GM21737 (cell line): Measurements from ENCODE around the gene VPS11.
A peak's percentile ranks its signal among the peaks of the same experiment; 100 is the strongest.
"Not testable (repeated sequence)": the region's sequence is repeated elsewhere in the genome, so short reads cannot be mapped to it uniquely, and the experiment has no call there.

Experiments
- ATAC-seq: cut with Tn5 transposase; IDR thresholded peaks from one replicate; pipeline ENCODE4 v1.9.1; 2021; ENCODE audit warnings: mild to moderate bottlenecking, moderate library complexity; ENCODE audit not compliant: unreplicated experiment

The VPS11 gene

DNA sequence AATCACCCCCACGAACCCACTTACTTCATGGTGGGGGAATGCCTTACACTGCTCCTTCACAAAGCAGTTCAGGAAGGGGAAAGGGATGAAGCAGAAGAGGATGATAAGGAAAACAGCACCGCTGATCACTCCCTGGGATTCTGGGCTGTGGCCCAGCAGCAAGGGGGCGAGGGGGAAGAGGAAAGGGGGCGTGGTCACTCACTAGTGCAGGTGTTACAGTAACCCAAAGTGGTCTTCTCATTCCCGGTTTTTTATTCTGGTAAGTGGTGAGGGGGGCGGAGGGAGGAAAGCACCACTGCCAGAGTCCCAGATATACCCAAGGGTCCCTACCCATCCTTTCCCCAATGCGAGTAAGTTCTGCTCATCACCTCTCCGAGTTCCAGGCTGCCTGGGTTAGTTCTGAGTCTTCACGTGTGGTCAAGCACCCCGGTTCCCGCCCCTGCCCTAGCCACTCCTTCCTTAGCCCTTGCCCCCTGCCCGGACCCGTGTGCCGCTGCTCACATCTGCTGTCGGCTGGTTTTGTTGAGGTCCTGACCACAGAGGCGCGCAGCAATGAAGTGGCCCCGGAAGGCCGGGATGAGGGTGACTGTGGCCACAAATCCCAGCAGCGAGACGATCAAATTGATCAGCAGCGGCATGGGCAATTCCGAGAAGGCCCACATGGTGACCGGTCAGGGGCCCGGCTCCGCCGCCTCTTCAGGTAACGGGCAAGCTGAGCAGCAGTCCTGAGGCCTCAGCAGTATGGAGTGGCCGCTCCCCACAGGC lies 33.6 kb downstream of the VPS11 start:
- peak; percentile 15 for ATAC-seq

DNA sequence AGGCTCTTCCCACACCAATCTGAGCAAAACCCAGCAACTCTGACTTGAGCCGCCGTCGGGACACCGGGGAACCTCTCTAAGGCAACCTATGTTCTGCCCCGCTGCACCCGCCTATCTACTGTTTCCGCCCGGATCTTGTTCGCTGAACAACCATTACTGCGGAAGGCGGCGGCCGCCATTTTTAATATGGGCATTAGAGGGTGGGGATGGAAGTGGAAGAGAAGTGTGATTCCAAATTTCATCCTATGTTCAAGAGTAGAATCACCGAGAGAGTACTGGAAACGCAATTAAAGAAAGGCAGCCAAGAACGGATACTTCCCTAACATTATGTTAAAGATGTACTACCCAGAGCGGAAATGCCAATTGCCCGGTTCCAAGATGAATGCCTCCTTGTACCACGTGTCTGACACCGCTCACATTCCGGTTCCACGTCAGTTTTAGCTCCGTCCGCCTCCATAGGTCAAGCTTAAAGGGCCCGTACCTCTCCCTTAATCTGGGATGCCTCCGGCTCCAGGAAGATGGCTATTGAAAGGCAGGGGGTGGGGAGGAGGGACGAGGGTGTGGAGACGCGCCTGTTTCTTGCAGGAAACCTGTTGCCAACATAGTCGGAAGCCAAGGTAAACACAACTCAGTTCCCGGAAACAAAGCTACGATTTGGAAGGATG lies 34.3 kb downstream of the VPS11 start, which contains the start of gene DPAGT1:
Gene DPAGT1, minus strand, starts transcription at position 95 of the 665 bp plus-strand sequence. CDS start 198 bp downstream, outside the sequence.
- ATAC-seq: peak; percentile 66

DNA sequence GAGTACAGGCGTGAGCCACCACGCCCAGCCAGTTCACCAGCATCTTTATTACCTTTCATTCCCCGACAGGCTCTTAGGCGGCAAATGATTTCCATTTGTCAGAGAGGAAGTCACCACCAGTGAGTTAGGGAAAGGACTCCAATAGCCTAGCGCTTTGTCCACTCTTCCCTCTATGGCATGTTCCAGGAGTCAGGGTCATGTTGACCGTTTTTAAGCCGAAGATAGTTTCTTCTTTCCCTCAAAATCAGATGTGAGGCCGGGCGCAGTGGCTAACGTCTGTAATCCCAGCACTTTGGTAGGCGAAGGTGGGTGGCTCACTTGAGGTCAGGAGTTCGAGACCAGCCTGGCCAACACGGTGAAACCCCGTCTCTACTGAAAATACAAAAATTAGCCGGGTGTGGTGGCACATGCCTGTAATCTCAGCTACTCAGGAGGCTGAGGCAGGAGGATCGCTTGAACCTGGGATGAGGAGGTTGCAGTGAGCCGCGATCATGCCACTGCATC lies 35.6 kb downstream of the VPS11 start:
- not testable (repeated sequence) for ATAC-seq

DNA sequence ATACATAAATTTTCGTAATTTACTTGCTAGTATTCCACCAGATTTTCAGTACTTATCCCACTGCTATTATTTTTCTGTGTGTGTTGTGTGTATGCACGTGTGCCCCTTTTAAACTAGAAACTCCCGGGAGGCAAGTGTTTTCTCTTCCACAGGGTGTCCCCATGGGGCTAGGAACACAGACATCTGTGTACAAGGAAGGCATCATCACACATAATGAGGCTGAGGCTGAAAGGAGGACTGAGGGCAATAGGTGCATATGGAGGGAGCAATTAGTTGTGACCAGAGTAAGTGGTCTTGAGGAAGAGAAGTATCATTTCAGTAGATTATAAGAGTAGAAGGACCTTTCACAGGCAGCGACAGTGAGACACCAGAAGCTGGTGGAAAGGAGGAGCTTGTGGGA lies 36.2 kb downstream of the VPS11 start:
- ATAC-seq: no peak

DNA sequence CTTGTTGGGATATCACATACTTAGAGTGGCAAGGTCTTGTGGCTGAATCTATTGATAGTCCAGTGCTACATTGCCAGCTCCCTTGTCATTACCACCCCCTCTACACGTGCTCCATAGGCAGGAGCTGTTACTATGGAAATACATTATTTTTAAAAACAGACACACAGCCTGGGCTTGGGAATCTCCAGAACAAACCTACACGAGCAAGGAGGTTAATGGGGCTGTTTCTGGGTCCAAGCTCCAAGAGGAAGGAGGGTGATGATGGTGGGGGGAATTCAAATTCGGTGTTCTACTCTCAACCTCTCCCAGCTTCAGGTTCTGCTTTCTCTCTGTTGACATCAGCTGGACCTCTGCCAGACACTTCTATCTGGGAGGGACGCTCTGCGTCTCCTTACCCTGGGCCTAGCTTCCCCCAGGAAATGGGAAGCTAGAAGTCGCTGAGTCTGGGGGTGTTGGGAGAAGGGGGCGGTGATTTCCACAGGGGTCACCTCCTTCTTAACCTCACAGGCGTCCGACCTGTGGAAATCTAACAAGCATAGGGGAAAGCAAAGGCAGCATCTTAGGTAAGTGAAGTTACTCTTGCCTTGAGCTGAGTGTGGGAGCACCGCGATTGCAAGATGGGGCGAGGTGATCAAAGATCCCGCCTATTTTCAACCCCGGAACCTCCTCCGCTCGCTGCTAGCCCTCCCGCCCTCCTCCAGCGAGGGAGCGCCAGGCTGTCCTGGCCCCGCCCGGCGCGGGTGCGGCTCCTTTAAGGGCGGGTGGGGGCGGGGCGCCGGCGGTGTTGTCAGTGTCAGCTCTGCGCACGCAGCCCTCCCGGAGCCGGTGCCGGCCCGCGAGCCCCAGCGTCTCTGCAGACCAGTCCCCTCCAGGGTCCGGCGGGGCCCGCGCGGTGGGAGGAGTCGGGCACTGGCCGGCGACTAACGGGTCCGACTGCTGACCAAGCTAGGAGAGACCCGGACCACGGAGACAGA lies 39.2 kb downstream of the VPS11 start, which contains the start of gene C2CD2L:
Gene C2CD2L, plus strand, starts transcription at position 781 of the 974 bp plus-strand sequence. CDS start 398 bp downstream, outside the sequence.
- peak; percentile 69 for ATAC-seq

DNA sequence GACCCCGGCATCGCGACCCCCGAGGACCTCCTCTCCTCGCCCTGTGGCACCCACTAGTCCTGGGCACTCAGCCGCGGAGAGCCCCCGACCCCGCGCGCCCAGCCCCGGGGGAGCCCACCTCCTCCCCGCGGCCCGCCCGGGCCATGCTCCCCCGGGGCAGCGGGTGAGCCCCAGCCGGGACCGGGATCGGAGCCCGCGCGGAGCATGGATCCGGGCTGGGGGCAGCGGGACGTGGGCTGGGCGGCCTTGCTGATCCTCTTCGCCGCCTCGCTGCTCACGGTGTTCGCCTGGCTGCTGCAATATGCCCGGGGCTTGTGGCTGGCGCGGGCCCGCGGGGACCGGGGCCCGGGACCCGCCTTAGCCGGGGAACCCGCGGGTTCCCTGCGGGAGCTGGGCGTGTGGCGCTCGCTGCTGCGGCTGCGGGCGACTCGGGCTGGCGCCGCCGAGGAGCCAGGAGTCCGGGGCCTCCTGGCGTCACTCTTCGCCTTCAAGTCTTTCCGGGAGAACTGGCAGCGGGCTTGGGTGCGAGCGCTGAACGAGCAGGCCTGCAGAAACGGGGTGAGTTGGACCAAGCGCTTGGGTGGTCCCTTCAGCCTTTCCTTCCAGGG lies 40.0 kb downstream of the VPS11 start:
- ATAC-seq: peak; percentile 4

DNA sequence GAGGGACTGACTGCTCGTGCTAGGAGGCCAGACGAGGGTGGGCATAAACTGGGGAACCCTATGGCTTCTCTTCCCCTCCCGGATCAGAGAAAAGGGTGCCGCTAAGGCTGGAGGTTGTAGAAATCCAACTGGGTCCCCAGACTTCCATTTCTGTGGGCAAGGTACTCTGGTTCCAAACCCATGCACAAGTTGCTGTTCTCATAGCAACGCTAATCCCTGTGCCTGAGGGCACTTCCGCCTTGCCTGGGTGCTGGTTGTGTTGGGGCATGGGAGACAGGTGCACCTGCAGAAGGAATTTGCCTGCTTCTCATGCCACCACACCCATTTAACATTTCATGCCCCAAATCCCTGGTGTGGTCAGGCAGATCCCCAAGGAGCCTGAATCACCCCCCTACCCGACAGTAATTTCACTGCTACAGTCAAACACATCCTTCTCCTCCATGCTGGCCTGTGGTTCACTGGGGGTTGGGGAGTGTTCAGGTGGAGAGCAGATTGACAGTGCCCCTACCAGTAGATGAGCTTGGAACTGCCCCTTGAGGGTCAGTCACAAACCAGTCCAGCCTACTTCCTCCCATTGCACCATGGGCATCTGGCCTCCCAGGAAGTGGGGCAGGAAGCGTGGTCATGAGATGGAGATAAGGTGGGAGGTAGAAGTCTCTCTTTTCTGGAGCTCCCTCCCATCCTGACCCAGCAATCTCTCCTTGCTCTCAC lies 40.7 kb downstream of the VPS11 start:
- ATAC-seq: no peak

DNA sequence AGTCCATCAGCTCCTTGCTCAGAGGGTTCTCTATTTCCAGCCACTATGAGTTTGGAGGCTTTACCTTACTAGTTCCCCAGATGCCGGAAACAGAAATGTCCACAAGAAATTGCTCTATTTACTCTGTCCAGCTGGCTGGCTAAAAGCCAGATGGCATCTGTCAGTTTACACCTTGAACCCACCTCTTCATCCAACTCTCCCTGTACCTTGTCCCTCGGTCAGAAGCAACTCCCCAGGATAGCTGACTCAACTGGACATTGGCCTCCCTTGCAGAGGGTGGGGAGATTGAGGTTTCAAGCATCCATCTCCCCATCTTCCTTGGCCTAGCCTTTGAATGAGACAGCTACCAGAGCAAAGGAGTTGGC lies 41.2 kb downstream of the VPS11 start:
- ATAC-seq: no peak

DNA sequence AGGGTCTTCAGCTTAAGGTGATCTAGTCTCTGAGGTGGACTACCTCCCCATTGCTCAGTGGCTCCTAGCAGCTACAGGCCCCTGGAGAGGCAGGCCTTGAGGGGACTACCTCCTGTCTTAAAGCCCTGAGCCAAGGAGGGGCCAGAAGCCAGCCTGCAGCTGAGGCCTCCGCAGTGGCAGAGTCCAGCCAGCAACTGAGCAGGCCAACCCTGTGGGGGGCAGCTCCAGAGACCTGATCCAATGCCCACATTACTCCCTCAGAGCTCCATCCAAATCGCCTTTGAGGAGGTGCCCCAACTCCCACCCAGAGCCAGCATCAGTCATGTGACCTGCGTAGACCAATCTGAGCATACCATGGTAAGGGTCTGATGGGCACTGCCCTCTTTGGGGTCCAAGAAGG lies 42.2 kb downstream of the VPS11 start:
- ATAC-seq: no peak

DNA sequence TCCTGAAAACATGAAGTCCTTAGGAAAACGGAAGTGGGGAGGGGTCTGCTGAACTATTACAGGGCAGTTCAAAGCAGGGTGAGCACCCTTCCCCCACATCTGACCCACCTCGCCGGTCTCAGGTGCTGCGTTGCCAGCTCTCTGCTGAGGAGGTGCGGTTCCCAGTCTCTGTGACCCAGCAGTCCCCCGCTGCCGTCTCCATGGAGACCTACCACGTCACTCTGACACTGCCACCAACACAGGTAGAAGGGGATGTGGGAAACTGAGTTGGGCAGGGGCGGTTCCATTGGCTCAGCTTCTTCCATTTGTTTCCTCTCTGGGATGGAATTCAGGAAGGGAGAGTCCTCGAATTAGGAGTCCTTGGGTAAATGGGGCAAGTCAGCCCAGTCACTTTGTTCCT lies 42.8 kb downstream of the VPS11 start:
- ATAC-seq: no peak

DNA sequence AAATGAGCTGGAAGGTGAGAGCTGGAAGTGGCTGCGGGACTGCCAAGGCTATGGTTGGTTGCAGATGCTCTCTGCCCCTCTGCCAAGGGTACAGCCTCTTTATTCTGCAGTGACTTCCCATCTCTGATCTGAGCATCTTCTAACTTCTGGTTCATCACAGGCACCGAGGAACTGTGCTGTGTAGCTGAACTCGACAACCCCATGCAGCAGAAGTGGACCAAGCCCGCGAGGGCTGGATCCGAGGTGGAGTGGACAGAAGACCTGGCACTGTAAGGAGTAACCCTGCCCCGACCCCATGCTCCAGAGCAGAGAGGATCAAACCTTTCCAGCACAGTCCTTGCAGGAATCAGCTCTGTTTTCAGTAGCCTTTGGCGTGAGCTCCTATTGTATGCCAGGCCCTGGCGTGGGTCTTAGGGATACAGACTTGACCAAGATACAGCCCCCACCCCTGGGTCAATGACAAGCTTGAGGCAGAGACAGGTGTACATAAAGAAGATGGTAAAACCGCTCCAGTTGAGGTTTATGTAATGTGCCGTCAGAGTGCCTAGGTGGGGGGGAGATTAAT lies 43.8 kb downstream of the VPS11 start:
- no peak for ATAC-seq

DNA sequence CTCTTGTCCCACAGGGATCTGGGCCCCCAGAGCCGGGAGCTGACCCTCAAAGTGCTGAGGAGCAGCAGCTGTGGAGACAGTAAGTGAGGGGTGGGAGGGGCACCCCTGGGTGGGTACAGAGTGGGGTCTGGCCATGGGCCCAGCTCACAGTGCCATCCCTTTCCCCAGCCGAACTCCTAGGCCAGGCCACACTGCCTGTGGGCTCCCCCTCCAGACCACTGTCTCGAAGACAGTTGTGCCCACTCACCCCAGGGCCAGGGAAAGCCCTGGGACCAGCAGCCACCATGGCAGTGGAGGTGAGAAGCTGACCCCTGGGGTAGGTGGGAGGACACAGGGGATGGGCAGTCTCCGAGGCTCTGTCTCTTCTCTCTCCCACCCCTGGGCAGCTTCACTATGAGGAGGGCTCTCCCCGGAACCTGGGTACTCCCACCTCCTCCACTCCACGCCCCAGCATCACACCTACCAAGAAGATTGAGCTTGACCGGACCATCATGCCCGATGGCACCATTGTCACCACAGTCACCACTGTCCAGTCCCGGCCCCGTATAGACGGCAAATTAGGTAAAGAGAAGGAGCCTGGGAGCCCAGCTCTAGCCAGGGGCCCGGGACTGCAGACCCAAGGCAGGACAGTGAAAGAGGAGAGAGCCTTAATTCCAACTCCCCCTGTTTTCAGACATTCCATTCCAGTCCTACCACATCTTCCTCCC lies 44.8 kb downstream of the VPS11 start:
- no peak for ATAC-seq

DNA sequence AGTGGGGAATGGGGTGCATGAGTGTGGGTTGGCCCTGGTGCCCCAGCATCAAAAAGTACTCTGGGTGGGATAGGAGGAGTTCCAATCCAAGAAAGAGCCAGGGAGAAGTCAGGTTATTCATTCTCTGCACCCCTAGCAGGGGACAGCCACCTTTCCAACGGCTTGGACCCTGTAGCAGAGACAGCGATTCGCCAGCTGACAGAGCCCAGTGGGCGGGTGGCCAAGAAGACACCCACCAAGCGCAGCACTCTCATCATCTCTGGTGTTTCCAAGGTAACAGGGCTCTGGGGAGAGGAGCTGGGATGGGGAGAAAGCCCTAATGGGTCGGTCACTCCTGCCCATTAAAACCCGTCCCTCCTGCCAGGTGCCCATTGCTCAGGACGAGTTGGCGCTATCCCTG lies 46.1 kb downstream of the VPS11 start:
- ATAC-seq: no peak

DNA sequence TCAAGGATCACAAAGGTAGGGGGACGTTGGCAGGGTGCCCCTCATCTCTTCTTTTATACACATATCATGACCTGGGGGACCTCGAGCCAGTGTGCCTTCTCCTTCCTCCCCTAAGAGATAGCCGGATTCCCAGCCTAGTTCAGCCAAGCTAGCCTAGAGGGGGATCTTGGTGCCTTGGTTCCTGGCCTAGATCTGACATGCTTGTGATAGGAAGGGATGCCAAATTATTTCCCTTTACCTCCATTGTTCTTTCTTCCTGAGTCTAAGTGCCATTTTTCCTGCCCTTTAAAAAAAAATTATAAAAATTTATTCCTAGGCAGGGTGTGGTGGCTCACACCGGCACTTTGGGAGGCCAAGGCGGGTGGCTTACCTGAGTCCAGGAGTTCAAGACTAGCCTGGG lies 46.7 kb downstream of the VPS11 start:
- ATAC-seq: no peak

DNA sequence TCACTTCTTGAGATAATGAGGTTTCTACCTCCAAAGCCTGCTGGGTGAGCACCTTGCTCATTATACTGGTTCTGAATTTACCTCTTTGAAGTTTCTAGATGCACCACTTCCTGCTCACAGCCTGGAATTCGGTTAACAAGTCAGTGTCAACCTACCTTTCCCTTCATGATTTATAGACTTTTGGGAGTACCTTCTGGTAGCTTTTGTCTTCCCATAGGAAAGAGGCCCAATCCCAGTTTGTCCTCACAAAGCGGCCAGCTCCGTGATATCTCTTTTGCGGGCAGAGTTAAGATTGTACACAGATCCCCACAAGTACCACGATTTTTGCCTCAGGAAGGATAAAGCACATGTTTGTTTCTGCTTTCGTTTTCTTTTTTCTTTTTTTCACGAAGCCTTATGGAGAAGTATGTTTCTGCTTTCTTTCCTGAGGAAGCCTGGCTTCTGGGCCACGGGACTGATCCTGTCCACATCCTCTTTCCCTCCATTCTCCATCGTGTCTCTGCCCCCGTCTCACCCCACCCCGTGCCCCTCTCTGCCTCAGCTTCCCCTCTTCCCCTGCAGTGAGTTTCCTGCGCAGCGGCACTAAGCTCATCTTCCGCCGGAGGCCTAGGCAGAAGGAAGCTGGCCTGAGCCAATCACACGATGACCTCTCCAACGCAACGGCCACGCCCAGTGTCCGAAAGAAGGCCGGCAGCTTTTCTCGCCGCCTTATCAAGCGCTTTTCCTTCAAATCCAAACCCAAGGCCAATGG lies 48.0 kb downstream of the VPS11 start:
- ATAC-seq: no peak

DNA sequence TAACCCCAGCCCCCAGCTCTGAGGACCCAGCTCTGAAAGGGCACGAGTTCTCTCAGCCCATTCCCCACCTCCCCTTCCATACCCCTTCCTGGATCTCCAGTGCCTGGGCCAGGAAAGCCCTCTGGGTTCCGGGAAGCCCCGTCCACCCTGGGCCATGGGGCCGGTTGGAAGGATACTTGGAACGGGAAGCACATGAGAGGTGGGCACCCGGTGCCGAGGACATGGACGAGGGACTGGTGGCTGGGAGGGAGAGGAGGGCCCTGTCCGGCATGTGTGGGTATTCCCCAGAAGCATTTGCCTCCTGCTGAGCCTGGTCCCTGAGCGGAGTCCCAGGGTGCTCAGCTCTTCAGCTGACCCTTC lies 48.6 kb downstream of the VPS11 start:
- ATAC-seq: no peak

DNA sequence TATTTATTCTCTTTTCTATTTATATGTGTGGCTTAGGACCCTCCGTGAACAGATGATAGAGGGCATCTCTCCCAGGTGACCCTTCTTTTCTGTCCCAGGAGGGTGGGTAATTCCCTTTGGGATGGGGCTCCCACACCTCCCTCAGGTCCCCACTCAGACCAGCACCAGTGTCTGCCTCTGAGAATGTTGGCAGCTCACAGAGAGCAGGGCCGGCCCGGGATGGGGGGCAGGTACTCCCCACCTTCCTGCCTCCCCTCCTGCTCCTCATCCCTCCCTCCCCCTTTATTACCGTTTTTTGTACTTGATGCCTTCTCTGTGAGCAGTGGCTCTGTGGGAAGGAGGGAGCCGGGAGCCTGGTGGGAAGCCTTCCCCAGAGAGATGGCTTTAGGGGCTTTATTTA lies 49.0 kb downstream of the VPS11 start:
- no peak for ATAC-seq

DNA sequence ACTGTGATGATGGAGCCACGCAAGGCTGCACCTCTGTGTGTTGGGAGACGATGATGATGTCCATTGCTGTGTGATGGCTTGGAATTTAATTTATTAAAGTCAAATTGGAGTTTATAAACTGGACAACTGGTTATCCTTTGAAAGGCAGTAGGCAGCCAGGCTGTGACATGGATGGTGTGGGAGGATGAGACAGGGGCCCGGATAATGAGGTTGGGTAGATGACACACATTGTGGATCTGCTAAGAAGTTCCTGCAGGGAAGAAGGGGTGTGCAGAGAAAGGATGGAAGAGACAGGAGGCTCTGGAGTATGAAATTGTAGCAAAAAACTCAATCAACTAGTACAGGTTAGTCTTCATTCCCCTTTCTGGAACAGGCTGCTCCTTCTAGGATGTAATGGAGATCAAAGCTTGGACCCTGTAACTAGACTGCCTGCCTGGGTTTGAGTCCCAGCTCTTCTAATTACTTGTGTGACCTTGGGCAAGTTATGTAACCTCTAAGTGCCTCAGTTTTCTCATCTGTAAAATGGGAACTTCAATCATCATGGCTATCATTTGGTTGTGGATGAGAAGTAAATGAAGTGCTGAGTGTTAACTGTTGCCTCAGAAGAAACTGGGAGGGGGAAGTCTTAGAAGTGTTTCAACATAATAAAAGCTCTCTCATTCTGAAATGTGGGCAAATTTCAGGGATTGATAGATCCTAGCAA lies 49.5 kb downstream of the VPS11 start:
- no peak for ATAC-seq
